Measurements from ENCODE around the gene OPA3. TPM values are rescaled to one million over a fixed set of nuclear protein-coding genes. Genes with fewer than 3 reads are reported as not detected.
A peak's percentile ranks its signal among the peaks of the same experiment; 100 is the strongest.
"Not testable (repeated sequence)": the region's sequence is repeated elsewhere in the genome, so short reads cannot be mapped to it uniquely, and the experiment has no call there.

OPA3 gene
- total and polyA plus RNA-seq, 10 of the 15 experiments (the other 5 are each of a cell fraction or from before 2014, with no cell fraction given) = 2.2 to 24.3 (median 13.3) TPM

DNA sequence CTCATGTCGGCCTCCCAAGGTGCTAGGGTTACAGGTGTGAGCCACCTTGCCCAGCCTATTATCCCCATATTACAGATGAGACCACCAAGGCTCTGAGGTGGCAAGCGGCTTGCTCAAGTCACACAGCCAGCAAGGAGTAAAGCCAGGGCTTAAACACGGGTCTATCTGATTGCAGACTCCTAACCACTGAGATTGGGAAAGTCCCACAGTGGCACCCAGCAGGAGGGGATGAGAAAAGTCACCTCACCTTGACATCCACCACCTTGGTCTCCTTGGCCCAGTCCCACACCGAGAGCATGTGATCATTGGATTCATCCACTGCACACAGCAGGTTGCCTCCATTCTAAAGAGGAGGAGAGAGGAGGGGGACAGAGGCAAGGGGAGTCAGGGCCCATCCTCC is 45.1 kb upstream of the OPA3 start:
- FAIRE-seq (no peak), DNase-seq (ENCODE audit: low read depth, low spot score) (no peak), ATAC-seq (peak; percentile 59)
- Histone ChIP-seq H3K27ac (ENCODE audit: control insufficient read depth, insufficient read depth) (peak overlapping the region; percentile 61), H3K9ac (ENCODE audit: control insufficient read depth, insufficient read depth, low read length) (no peak overlapping the region), H3K4me1 (ENCODE audit: control insufficient read depth, insufficient read depth, low read length) (peaks cover 8% of the 10 kb centered on the region), H3K9me3 (replicated peaks; ENCODE audit: control insufficient read depth, insufficient read depth, low read length) (no peaks in the 10 kb centered on the region), H2AFZ (ENCODE audit: control insufficient read depth, low read depth, low read length) (no peak overlapping the region), H3K27me3 (replicated peaks in 1 of 2; ENCODE audit: control insufficient read depth in 2 of 2, insufficient read depth in 2 of 2, low read length in 1 of 2) (no peaks in the 10 kb centered on the region), H3K4me3 (no peak overlapping the region), H3K36me3 (ENCODE audit: control insufficient read depth in 2 of 2, insufficient read depth in 2 of 2, low read length in 1 of 2) (peaks cover 6 to 15% of the 10 kb centered on the region in 2 experiments; a peak in 3 of 4 replicates), H4K20me1 (ENCODE audit: control insufficient read depth, insufficient read depth) (no peaks in the 10 kb centered on the region), H3K4me2 (ENCODE audit: control insufficient read depth, insufficient read depth) (peak overlapping the region; percentile 38; the same call in 1 of the 2 replicates), H3K79me2 (ENCODE audit: control insufficient read depth, insufficient read depth, low read length) (no peaks in the 10 kb centered on the region; the same call in 1 of the 2 replicates)
- ChIA-PET RAD21 (ENCODE audit: unreplicated experiment) (interaction anchor here (4.1 kb wide), 1 partner anchor 12 kb away, joined by 21 read pairs; no protein-coding TSS in a partner anchor), CTCF (interaction anchor here (0.8 to 3.1 kb wide), 3 partner anchors 11 to 38 kb away, joined by 3 to 35 read pairs (median 3); no protein-coding TSS in a partner anchor), SMC1A (ENCODE audit: uncharacterized antibody, unreplicated experiment) (interaction anchor here (0.5 to 0.9 kb wide), 2 partner anchors 12 to 87 kb away, joined by 3 to 4 read pairs; no protein-coding TSS in a partner anchor), POLR2A (interaction anchor here (2.7 kb wide), 1 partner anchor 16 kb away, joined by 14 read pairs; no protein-coding TSS in a partner anchor)
- BruUV-seq (replicated peaks) = no TSS peak
- WGBS (ENCODE audit: insufficient coverage, insufficient replicate concordance, low lambda C conversion rate, missing lambda C conversion rate) = 77% methylated on average over 4 of the region's 4 CpGs
- TF ChIP-seq, protein P1, sequence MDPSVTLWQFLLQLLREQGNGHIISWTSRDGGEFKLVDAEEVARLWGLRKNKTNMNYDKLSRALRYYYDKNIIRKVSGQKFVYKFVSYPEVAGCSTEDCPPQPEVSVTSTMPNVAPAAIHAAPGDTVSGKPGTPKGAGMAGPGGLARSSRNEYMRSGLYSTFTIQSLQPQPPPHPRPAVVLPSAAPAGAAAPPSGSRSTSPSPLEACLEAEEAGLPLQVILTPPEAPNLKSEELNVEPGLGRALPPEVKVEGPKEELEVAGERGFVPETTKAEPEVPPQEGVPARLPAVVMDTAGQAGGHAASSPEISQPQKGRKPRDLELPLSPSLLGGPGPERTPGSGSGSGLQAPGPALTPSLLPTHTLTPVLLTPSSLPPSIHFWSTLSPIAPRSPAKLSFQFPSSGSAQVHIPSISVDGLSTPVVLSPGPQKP (IDR thresholded peaks at IDR 0.05; ENCODE audit: low read depth, low read length) = no peak
- no peak for TF ChIP-seq SREBF2 (IDR thresholded peaks at IDR 0.05; ENCODE audit: low read length)
- peak; percentile 19; the same call in 1 of the 2 replicates for TF ChIP-seq RUNX3 (IDR thresholded peaks at IDR 0.05; ENCODE audit: low read length)
- TF ChIP-seq NFIC (IDR thresholded peaks at IDR 0.05; ENCODE audit: low read depth, low read length) = no peak
- no peak for TF ChIP-seq CHD2 (IDR thresholded peaks at IDR 0.05; ENCODE audit: borderline replicate concordance, low read depth, low read length)
- no peak for TF ChIP-seq E4F1 (IDR thresholded peaks at IDR 0.05; ENCODE audit: borderline replicate concordance, partially characterized antibody)
- no peak for TF ChIP-seq EED (IDR thresholded peaks at IDR 0.05; ENCODE audit: low read depth)
- in situ Hi-C loops (cut with MboI) (no loop called here), intact Hi-C loops (cut with micrococcal nuclease; ENCODE audit: unreplicated experiment) (no loop called here)

DNA sequence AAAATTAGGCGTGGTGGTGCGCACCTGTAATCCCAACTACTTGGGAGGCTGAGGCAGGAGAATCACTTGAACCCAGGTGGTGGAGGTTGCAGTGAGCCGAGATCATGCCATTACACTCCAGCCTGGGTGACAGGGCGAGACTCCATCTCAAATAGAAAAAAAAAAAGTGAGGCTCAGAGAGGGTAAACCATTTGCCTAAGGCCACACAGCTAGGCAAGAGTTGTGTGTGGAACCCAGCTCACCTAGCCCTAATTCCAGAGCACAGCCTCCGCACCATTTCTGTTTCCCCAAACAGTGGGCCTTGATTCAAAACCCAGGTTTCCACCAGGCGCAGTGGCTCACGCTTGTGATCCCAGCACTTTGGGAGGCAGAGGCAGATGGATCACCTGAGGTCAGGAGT is 43.6 kb upstream of the OPA3 start:
- H3K4me2 ChIP-seq (ENCODE audit: control insufficient read depth, insufficient read depth); H3K9me3 ChIP-seq (replicated peaks; ENCODE audit: control insufficient read depth, insufficient read depth, low read length); H3K4me1 ChIP-seq (ENCODE audit: control insufficient read depth, insufficient read depth, low read length); in situ Hi-C loops (cut with MboI); H3K79me2 ChIP-seq (ENCODE audit: control insufficient read depth, insufficient read depth, low read length); FAIRE-seq; intact Hi-C loops (cut with micrococcal nuclease; ENCODE audit: unreplicated experiment); ATAC-seq; SMC1A ChIA-PET (ENCODE audit: uncharacterized antibody, unreplicated experiment); BruUV-seq (replicated peaks); H4K20me1 ChIP-seq (ENCODE audit: control insufficient read depth, insufficient read depth); H3K27ac ChIP-seq (ENCODE audit: control insufficient read depth, insufficient read depth); DNase-seq (ENCODE audit: low read depth, low spot score); H3K27me3 ChIP-seq (replicated peaks in 1 of 2; ENCODE audit: control insufficient read depth in 2 of 2, insufficient read depth in 2 of 2, low read length in 1 of 2); H3K9ac ChIP-seq (ENCODE audit: control insufficient read depth, insufficient read depth, low read length); RAD21 ChIA-PET (ENCODE audit: unreplicated experiment); H3K4me3 ChIP-seq; H2AFZ ChIP-seq (ENCODE audit: control insufficient read depth, low read depth, low read length): not testable (repeated sequence)
- CTCF ChIA-PET = interaction anchor here (1.3 kb wide), 1 partner anchor 13 kb away, joined by 3 read pairs; no protein-coding TSS in a partner anchor
- H3K36me3 ChIP-seq (ENCODE audit: control insufficient read depth in 2 of 2, insufficient read depth in 2 of 2, low read length in 1 of 2) = peaks cover 6 to 19% of the 10 kb centered on the region in 2 experiments
- WGBS (ENCODE audit: insufficient coverage, insufficient replicate concordance, low lambda C conversion rate, missing lambda C conversion rate) = 100% methylated on average over 5 of the region's 7 CpGs
- POLR2A ChIA-PET = interaction anchor here (0.6 to 1.8 kb wide), 2 partner anchors 12 to 25 kb away, joined by 4 read pairs; no protein-coding TSS in a partner anchor

All from GM12878 (cell line).